SHP77 treated with DMSO at 0.1 percent for 48 hours (cell line): ENCODE measurements around the gene PDE6B.
"Not testable (repeated sequence)": the region's sequence is repeated elsewhere in the genome, so short reads cannot be mapped to it uniquely, and the experiment has no call there.

Source experiments
- DNase-seq: peaks from one replicate; lab custom pipeline; 2025; lab: John Stamatoyannopoulos, UW

Gene PDE6B

GRCh38 chr4:669806-670559, 44.6 kb downstream of the PDE6B start:
- DNase-seq, result not testable (repeated sequence)

DNA sequence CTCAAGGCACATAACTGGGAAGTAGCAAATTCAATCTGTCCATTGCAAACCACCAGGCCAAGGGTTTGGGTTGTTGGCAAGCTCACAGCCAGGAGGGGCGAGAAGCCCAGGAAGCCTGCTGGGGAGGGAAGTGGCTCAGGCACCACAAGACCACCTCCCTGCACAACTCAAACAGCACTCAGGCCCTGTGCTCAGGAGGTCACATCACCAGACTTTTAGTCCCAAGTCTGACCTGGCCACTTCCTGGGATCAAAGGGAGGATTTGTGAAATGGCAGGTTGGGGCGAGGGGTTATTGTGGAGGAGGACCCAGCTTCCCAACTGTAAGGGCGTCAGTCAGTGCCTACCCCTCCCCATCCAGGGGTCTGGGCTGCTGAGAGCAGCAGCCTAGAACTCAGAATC, 46.4 kb downstream of the PDE6B start:
- DNase-seq, result no peak

- DNase-seq, result no peak
These were observed 48.1 kb downstream of the PDE6B start for GRCh38 chr4:673349-674091.

DNA sequence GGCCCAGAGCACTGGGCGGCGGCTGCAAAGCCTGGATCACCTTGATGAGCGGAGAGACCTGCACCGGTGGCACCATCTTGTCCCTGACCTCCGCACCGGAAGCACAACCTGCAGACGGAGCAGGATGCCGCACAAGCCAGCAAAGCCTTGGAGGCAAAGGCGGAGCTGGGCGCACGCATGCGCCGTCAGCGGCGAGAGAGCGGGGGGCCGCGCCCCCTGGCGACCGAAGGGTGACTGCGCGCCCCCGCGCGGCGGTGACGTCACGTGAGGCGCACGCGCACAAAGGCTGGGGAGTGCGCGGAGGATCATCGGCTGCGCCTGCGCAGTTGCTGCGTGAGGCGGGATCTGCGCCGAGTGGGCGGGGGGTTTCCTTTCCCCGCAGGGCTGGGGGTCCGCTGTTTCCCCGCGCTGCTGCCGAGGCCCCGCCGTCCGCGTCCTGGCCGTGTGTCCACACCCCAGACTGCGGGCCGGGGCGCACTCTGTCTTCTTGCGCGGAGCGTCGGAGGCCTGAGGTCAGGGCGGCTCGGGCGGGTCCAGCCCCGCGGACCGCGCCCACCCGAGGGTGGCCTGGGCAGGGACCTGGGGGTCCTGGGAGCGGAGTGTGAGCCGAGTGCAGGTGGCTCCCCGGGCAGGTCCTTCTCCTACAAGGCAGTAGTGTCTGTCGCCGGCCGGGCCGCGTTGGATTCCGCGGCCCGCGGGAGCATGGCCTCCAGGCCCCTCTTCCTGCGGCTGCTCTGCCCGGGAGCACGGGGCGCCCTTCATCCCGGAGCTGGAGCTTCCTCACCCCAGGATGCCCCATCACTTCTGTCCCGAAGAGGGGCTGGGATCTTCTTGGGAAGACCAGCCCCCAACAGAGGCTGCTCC, 49.0 kb downstream of the PDE6B start, which contains the start of the genes ATP5ME and MYL5:
Gene ATP5ME, minus strand, starts transcription at position 105 of the 864 bp plus-strand sequence. Its CDS starts 29 bp downstream, at position 76.
Gene MYL5, plus strand, starts transcription at position 371 of the 864 bp plus-strand sequence. CDS start 3,485 bp downstream, outside the sequence.
- peak; percentile 55 for DNase-seq

DNA sequence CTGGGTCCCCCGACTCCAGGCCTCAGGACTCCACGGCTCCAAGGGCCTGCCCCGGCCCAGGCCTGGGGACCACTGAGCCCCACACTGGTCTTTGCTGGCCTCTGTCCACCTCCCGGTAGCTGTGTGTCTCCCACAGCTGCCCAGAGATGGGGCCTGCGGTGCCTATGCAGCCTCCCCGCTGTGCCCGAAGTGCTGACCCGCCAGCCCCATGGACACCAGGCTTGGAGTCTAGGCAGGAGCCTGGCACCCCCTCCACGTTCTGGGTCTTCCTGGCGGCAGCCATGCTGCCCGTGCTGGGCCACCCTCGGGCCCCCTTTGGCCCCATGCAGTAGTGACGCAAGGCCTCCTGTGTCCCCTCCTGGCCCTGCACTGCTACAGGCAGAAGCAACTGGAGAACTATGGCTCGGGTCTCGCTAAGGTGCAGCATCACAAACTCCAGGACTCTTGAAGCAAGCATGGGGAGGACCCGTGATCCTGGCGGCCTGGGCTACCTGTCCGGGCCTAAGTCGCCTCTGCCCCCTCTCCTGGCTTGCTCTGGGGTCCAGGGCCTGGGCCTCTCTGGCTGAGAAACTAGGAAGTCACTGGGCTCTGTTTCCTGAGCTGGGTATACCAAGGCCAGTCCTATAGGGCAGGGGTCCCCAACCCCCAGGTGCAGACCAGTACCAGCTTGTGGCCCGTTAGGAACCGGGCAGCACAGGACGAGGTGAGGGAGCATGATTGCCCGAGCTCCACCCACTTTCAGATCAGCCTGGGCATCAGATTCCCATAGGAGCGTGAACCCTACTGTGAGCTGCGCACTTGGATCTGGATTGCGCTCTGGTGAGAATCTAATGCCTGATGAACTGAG, 49.9 kb downstream of the PDE6B start:
- no peak for DNase-seq

DNA sequence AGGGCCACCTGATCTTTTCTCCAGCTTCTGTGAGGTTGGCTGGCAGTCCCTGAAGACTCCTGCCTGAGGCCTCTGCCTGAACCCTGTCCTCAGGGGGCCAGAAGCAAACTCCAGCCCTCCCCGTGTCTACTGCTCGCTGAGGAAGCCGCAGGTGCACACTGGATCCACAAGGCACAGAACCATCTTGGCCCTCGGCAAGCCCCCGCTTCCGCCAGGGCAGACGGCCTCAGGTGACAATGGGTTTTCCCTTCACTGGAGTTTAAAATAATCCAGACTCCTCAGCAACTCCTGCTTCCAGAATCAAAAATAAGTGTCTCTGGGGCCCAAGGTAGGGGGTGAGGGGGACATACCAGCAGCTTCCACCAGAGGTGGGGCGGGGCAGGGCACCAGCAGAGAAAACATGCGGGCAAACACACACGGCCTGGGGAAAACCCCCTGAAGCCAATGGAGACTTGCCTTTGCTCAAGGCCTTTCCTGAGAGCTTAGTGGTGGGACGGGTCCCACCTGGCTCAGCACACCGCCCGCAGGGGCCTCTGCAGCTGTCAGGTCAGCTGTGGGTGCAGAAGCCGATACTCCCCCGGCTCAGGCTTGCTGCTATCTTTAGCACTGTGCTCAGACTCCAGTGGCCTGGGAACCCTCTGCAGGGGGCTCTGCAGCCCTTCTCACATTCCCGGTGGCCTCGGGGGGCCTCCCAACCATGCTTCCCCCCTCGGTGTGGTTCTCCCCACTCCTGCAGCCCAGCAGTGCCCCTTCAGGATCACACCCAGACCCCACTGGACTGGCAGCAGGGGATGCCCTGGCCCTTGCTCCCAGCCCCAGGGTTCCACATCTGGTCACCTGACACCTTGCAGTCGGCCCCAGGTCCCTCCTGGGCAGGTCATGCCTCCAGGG, 50.9 kb downstream of the PDE6B start:
- DNase-seq, result no peak

DNA sequence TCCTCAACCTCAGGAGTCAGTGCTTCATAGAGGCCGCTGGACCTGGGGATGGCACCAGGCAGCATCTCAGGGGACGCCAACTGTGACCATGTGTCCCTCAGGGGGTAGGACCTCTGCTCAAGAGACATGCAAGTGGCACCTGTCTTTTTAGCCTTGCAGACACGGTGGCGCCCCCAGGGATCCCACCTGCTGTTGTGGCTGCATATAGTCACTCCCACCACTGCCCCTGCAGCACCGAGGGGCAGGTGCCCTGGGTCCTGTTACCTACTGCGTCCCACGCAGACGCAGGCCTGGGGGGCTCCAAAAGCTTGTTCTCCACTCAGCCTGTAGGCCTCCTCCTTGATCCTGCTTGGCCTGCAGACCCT, 51.5 kb downstream of the PDE6B start:
- DNase-seq, result no peak

DNA sequence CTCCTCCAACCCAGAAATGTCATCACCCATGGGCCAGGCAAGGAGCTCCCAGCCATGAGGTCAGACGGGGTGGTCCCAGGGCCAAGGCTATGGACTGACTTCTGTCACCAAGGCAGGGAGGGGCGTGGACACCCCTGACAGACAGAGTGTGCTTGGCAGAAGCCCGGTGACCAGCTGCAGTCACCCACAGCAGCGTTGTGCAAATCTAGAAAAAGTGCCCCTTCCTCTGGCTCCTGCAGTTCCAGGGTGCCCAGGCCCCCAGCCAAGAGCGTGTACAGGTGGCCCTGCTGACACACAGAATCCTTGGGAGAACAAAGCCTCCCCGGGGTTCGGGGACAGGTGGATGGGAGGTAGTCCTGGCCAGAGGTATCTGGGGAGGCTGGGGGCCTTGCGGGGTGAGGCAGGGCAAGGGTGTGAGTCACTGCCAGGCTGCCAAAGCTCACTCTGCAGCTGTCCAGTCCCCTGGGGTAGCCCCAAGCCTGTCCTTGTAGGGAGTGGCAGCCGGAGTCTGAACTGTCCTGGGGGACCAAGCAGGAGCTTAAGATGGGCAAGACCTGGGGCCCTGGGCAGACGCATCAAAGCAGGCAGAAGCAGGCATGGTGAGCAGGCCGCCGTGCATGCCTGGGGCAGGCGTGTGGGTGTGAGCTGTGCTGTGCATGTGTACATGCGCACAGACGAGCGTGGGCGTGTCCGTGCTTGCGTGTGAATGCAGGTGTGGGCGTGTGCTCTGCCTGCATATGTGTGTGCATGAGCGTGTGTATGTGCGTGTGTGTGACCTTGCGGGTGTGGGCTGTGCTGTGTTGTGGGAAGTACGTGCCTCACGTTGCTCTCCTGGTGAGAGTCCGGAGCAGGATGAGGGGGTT, 52.3 kb downstream of the PDE6B start:
- no peak for DNase-seq

- no peak for DNase-seq
These were observed 53.1 kb downstream of the PDE6B start for GRCh38 chr4:678331-679103.

DNA sequence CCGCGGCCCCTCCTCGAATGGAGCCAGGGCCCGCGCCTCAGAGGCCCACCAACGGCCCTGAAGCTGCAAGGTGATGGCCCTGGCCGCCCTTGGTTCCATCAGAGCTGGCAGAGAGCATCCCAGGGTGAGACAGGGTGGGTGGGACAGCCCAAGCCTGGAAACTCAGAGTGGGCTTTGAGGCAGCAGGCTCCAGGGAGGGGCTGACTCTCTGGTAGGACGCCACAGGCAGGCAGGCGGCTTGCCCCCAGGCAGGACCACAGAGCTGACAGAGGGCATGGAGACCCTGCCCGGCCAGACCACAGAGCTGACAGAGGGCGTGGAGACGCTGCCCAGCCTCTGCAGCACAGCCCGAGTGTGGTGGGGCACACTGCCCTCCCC, 53.7 kb downstream of the PDE6B start:
- no peak for DNase-seq

DNA sequence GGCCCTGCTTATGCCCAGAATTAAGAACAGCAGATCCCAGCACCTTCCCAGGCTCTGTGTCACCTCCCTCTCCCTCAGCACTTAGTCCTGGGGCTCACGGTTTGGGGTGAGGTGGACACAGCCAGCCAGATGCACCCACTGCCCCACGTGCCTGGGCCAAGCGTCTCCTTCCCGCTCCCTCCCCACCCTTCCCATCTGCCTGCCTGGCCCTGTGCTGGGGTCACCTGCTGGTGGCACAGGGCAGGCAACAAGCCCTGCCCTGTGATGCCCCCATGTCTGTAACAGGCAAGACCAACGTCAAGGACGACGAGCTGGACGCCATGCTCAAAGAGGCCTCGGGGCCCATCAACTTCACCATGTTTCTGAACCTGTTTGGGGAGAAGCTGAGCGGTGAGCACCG, 54.3 kb downstream of the PDE6B start:
- no peak for DNase-seq

GRCh38 chr4:680091-680490, 54.7 kb downstream of the PDE6B start:
- no peak for DNase-seq

DNA sequence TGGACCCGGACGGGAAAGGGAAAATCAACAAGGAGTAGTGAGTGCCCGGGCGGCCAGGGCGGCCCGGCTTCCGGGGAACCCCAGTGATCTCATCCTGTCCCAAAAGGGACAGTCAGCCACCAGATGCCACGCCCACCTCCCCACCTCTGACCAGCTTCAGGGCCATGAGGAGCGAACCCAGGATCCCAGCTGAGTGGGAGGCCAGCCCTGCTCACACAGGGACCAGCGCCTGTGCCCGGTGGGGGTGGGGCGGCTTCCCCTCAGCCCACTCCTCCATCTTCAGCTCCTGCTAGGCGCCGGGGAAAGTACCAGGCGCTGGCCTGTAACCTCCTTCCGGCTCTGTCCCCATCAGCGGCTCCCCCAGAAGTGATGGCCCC, 55.2 kb downstream of the PDE6B start:
- DNase-seq, result no peak

DNA sequence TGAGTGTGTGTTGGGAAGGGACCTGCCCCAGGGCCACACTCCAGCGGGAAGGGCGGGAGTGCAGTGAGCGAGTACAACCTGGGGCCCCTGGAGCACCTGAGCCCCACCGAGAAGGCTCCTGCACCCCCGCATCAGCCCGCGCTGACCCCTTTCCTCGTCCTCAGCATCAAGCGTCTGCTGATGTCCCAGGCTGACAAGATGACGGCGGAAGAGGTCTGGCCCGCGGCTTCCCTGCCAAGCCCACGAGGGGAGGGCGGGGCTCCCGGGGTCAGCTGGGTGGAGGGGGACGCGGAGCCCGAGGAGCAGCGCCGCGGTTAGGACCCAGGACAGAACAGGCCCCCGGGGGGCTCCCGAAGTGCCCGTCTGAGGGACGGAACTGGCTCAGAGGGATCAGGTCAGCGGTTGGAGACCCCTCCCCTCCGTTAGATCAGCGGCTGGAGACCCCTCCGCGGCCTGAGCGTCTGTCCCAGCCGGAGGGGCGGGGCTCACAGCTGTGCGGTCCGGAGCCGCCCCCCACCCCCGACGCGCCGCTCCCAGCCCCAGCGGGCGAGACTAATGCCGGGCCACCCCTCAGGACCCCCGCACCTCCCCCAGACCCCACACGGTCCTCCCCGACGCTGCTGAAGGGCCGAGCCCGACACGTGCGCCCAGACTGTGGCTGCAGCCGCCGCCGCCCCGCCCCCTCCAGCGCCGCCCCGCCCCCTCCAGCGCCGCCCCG, 55.7 kb downstream of the PDE6B start:
- DNase-seq, result no peak

DNA sequence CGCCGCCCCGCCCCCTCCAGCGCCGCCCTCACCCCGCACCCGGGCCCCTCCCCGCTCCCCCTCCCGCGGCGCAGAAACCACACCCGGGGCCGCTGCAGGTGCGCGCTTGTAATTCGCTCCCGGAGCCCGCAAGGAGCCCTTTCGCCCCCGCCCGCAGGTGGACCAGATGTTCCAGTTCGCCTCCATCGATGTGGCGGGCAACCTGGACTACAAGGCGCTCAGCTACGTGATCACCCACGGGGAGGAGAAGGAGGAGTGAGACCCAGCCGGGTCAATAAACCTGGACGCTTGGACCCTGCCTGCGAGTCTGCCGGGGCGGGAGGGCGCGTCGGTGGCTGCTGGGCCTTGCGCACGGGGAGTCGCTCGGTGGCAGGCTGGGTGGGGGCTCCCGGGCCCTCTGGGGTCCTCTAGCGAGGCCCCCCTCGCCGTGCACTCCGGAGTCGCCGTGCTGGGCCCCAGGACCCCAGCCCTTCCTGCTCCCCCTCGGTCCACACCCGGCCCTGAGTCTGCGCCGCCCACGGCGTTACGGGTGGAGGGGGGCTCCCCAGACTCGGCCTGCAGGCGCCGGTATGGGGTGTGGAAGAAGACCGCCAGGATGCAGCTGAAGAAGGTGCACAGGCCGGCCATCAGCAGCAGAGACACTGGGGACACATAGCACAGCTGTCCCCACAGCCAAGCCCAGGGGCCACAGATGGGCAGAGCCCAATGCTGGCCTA, 56.5 kb downstream of the PDE6B start:
- peak; percentile 6 for DNase-seq

DNA sequence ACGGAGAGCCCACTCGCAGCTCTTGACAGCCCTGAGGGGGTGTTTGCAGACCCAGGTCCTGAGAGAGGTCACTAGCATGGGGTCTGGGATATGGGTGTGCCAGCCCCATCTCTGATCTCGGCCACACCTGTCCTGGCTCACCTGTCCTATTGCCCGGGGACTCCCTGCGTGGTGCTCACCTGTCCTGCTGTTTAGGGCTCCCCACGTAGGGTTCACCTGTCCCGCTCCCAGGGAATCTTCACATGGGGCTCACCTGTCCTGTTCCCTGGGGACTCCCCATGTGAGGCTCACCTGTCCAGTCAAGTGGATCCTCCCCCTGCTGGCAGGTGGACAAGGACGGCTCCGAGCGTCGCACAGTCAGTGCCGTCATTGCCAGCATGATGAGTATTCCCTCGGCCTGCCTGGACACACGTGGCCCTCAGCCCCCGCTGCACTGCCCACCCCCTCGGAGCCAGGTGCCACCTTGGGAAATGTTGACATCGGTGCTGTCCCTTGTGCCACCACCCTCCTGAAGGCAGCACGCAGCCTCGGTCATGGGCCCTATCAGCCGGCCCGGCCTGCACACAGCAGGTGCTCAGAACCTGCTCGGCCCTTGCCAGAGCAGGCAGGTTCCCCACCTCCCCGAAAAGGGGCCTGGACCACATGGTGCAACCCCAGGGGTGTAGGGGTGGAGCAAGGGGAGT, 57.3 kb downstream of the PDE6B start:
- no peak for DNase-seq
